ENCODE measurements around the gene GRK5.

- TF ChIP-seq, protein P1, sequence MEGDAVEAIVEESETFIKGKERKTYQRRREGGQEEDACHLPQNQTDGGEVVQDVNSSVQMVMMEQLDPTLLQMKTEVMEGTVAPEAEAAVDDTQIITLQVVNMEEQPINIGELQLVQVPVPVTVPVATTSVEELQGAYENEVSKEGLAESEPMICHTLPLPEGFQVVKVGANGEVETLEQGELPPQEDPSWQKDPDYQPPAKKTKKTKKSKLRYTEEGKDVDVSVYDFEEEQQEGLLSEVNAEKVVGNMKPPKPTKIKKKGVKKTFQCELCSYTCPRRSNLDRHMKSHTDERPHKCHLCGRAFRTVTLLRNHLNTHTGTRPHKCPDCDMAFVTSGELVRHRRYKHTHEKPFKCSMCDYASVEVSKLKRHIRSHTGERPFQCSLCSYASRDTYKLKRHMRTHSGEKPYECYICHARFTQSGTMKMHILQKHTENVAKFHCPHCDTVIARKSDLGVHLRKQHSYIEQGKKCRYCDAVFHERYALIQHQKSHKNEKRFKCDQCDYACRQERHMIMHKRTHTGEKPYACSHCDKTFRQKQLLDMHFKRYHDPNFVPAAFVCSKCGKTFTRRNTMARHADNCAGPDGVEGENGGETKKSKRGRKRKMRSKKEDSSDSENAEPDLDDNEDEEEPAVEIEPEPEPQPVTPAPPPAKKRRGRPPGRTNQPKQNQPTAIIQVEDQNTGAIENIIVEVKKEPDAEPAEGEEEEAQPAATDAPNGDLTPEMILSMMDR (IDR thresholded peaks at IDR 0.05) = no peak
- TF ChIP-seq ZFX (IDR thresholded peaks at IDR 0.05; ENCODE audit: borderline replicate concordance) = no peak
Measured at GRCh38 chr10:119241066-119241465, 33.7 kb downstream of the GRK5 start.
